HepG2 (cell line): ENCODE measurements around the gene APOL5. TPM values are rescaled to one million over a fixed set of nuclear protein-coding genes. Genes with fewer than 3 reads are reported as not detected.

ENCODE experiments used
- ATAC-seq: fragments of 200-7000 bp; cut with Tn5 transposase; 3 replicates; pipeline ENCODE4 v1.9.1; 2020; ENCODE audit warnings: mild to moderate bottlenecking, moderate library complexity
- BruUV-seq: library from RNA; stranded (reverse); fragments of 400-500 nt; replicated peaks from 2 replicates; lab custom pipeline; 2021; lab: Mats Ljungman, UMichigan
- CTCF ChIA-PET: fragments of 300-600 bp; formaldehyde crosslinking; extraction: SDS; loops from one replicate; lab custom pipeline; 2021; ENCODE audit warnings: low total read pairs, inconsistent platforms, low intra/inter-chr PET ratio; lab: Yijun Ruan, JAX
- POLR2A ChIA-PET: fragments of 350-600 bp; sonication (Branson Sonifier 250); formaldehyde crosslinking; loops from one replicate; lab custom pipeline; 2020; ENCODE audit warnings: antibody characterized with exemption, inconsistent platforms; lab: Yijun Ruan, JAX
- DNase-seq: peaks from one replicate; pipeline ENCODE4 v3.0.0-alpha.2; 2015; ENCODE audit warnings: low spot score
- FAIRE-seq: peaks from 3 replicates; lab custom pipeline; 2011; peaks lifted over from hg19 to GRCh38; lab: Jason Lieb, UNC
- H2AFZ ChIP-seq: one replicate; pipeline ENCODE4 v1.6.1; 2011; ENCODE audit warnings: low read length, inconsistent platforms
- H3K27ac ChIP-seq: fragments of 300-600 bp; 3 replicates; pipeline ENCODE4 v1.8.0; 2011; ENCODE audit warnings: mixed run types, mild to moderate bottlenecking, mixed read lengths, low read length, inconsistent platforms; ENCODE audit not compliant: insufficient read depth; ENCODE audit errors: extremely low read length
- H3K27me3 ChIP-seq, 2 experiments: fragments of 200-600 bp in 1 of 2; 2 replicates in 1 of 2; 3 replicates in 1 of 2; pipeline versions ENCODE4 v1.6.0 to v1.8.0; 2011; ENCODE audit warnings: low read length in 2 of 2, mild to moderate bottlenecking in 2 of 2, moderate library complexity in 2 of 2, inconsistent platforms in 1 of 2; ENCODE audit not compliant: insufficient read depth in 2 of 2, control insufficient read depth in 1 of 2
- H3K36me3 ChIP-seq, 2 experiments: fragments of 200-600 bp in 1 of 2; replicated peaks in 1 of 2; 2 replicates in 1 of 2; 3 replicates in 1 of 2; pipeline versions ENCODE4 v1.5.1 to v1.8.0; 2011; ENCODE audit warnings: low read length in 2 of 2, inconsistent platforms in 1 of 2; ENCODE audit not compliant: insufficient read depth in 2 of 2, control insufficient read depth in 1 of 2
- H3K4me1 ChIP-seq: 2 replicates; pipeline ENCODE4 v1.5.1; 2012; ENCODE audit warnings: low read length, inconsistent platforms; ENCODE audit not compliant: insufficient read depth
- H3K4me2 ChIP-seq: 2 replicates; pipeline ENCODE4 v1.6.0; 2011; ENCODE audit warnings: low read depth, low read length, inconsistent platforms
- H3K4me3 ChIP-seq, 3 experiments: fragments of 200-600 bp in 1 of 3; sonication (generic), shearing (Covaris generic) in 1 of 3; replicated peaks in 1 of 3; 2 replicates each; pipeline ENCODE4 v1.5.1; 2011 to 2016; ENCODE audit warnings: low read length in 3 of 3, inconsistent platforms in 2 of 3, low read depth in 2 of 3, mild to moderate bottlenecking in 2 of 3, control low read depth in 1 of 3, mixed read lengths in 1 of 3; ENCODE audit not compliant: insufficient read depth in 1 of 3
- H3K79me2 ChIP-seq: one replicate; pipeline ENCODE4 v1.6.1; 2011; ENCODE audit warnings: low read length, inconsistent platforms; ENCODE audit not compliant: insufficient read depth
- H3K9ac ChIP-seq: 2 replicates; pipeline ENCODE4 v1.6.0; 2011; ENCODE audit warnings: mild to moderate bottlenecking, low read depth, low read length, inconsistent platforms; ENCODE audit not compliant: insufficient read depth
- H3K9me3 ChIP-seq: 2 replicates; pipeline ENCODE4 v1.5.1; 2012; ENCODE audit warnings: mild to moderate bottlenecking, low read length
- H4K20me1 ChIP-seq: 2 replicates; pipeline ENCODE4 v1.6.0; 2011; ENCODE audit warnings: inconsistent platforms, mild to moderate bottlenecking, low read length, moderate library complexity; ENCODE audit not compliant: insufficient read depth
- GFI1 ChIP-seq: sonication (generic); formaldehyde crosslinking; IDR thresholded peaks from 2 replicates; pipeline ENCODE4 v1.5.0; 2020; ENCODE audit warnings: missing genetic modification reagents, mild to moderate bottlenecking, borderline replicate concordance
- SNAPC2 ChIP-seq: sonication (generic); formaldehyde crosslinking; IDR thresholded peaks from 2 replicates; pipeline ENCODE4 v1.8.1; 2022; ENCODE audit warnings: mild to moderate bottlenecking, missing genetic modification reagents
- ZFP37 ChIP-seq: sonication (generic); formaldehyde crosslinking; IDR thresholded peaks from 2 replicates; pipeline ENCODE4 v1.4.0; 2020; ENCODE audit warnings: missing genetic modification reagents, borderline replicate concordance
- ZNF44 ChIP-seq: sonication (generic); formaldehyde crosslinking; IDR thresholded peaks from 2 replicates; pipeline ENCODE4 v1.5.1; 2020; ENCODE audit warnings: mild to moderate bottlenecking, missing genetic modification reagents
- ZNF7 ChIP-seq: IDR thresholded peaks from 2 replicates; pipeline ENCODE4 v1.6.1; 2016; ENCODE audit warnings: missing biosample characterization, missing genetic modification reagents
- WGBS: methylation state at CpG from one replicate; pipeline ENCODE4 v1.1.6; 2017; ENCODE audit warnings: low lambda C conversion rate; 5-methylcytosine and 5-hydroxymethylcytosine counted together
- in situ Hi-C: cut with HindIII; loops from 2 replicates; pipeline ENCODE4 v1.10.0; 2017; ENCODE audit warnings: low pct_unique_long_range_greater_than_20kb; ENCODE audit not compliant: extremely low pct_ligation_motif_present
- intact Hi-C: fragments of 100-400 bp; cut with micrococcal nuclease; formaldehyde crosslinking; loops from one replicate; pipeline ENCODE4 v1.10.0; 2022; ENCODE audit not compliant: unreplicated experiment
- polyA plus RNA-seq, 8 experiments: library from polyadenylated mRNA; depleted of rRNA in 3 of 8; stranded (reverse) in 7 of 8; unstranded in 1 of 8; fragments of >200 nt; fragmentation: Illumina TruSeq in 4 of 8; extraction: Trizol in 4 of 8; gene quantifications; 2 replicates each; pipeline versions ENCODE4 v1.2.1 to v1.2.3, GENCODE V29; 2011 to 2016; ENCODE audit warnings: low read depth in 4 of 8, missing spikeins in 1 of 8, mixed read lengths in 1 of 8; ENCODE audit not compliant: insufficient read depth in 1 of 8
- total RNA-seq, 5 experiments: library from RNA; depleted of rRNA; stranded (reverse); fragments of >200 nt; fragmentation: Illumina TruSeq; extraction: Trizol; gene quantifications; 2 replicates each; pipeline ENCODE4 v1.2.3, GENCODE V29; 2016; ENCODE audit warnings: low read depth in 1 of 5
- TF ChIP-seq, protein P1 (sequence below): IDR thresholded peaks from 2 replicates; pipeline ENCODE4 v1.6.1; 2016; ENCODE audit warnings: missing compliant biosample characterization, missing genetic modification reagents, borderline replicate concordance
- TF ChIP-seq, protein P2 (sequence below): IDR thresholded peaks from 2 replicates; pipeline ENCODE4 v1.6.1; 2016; ENCODE audit warnings: low read depth, control low read depth

Gene APOL5
- total and polyA plus RNA-seq, 2 of the 13 experiments (the other 11 are each of a cell fraction or from before 2014, with no cell fraction given) = not detected

DNA sequence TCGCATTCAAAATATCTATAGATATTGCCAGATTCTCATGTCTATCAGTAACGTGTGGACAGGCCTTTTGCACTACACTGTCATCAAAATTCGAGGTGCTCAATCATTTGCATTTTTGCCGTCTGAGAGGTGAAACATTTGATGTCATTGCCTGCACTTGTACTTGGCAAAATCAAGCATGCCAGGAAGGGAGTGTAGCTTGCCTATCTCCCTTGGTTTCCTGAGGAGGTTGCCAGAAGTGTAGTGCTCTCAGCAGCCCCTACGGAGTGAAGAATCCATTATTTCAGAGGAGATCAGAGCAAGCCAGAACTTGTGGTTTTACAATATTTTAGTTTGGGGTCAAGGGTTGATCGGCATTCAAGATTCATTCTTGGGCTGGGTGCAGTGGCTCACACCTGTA is 30.2 kb upstream of the APOL5 start:
- Histone ChIP-seq H4K20me1 (no peaks in the 10 kb centered on the region), H3K36me3 (no peaks in the 10 kb centered on the region), H3K27ac (no peak overlapping the region), H3K4me2 (no peak overlapping the region), H3K4me1 (peaks cover 14% of the 10 kb centered on the region), H3K27me3 (peaks cover 0 to 1% of the 10 kb centered on the region in 2 experiments; a peak in 1 of 5 replicates), H3K9me3 (no peaks in the 10 kb centered on the region), H3K9ac (no peak overlapping the region), H2AFZ (no peak overlapping the region), H3K79me2 (no peaks in the 10 kb centered on the region), H3K4me3 (no peak overlapping the region)
- ATAC-seq (no peak), DNase-seq (no peak), FAIRE-seq (no peak)
- in situ Hi-C loops = no loop called here
- CTCF ChIA-PET = no interaction called here
- no TSS peak for BruUV-seq
- WGBS = 50% methylated on average over 6 of the region's 6 CpGs
- POLR2A ChIA-PET = no interaction called here
- TF ChIP-seq ZNF7 (CRISPR knock-in tag) = peak; percentile 61
- TF ChIP-seq, protein P1, sequence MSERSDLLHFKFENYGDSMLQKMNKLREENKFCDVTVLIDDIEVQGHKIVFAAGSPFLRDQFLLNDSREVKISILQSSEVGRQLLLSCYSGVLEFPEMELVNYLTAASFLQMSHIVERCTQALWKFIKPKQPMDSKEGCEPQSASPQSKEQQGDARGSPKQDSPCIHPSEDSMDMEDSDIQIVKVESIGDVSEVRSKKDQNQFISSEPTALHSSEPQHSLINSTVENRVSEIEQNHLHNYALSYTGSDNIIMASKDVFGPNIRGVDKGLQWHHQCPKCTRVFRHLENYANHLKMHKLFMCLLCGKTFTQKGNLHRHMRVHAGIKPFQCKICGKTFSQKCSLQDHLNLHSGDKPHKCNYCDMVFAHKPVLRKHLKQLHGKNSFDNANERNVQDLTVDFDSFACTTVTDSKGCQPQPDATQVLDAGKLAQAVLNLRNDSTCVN (CRISPR knock-in tag) = no peak
- intact Hi-C loops = no loop called here

DNA sequence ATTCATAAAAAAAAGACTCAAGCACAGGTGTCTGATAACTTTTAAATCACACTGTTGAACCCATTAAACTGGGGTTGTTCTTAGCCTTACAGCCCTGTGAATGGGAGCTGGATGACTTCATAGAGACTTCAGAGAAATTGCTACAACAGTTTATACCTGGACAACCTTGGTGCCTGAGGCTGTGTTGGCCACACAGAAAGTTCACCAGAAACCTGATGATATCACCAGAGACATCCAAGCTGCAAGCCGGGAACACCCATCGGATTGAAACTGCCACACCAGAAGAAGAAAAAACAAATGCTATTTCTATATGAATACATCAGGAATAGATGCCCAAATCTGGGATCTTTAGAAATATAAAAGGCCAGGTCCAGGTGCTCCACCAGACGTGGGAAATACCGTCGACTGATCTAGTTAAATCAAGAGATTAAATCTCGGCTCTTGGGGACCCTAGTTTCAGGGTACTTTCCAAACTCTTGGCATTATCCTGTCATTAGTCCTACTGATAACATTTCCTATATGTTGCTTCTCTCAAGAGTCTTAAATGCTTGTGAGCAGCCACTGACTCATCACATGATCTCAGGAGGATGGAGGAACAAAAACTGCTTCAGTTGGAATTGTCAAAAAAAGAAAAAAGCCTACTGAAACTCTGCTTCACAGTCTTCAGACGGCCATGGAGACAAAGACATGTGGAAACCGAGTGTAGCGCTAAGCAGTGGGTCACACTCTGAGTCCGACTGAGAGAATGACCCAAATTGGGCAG is 28.6 kb upstream of the APOL5 start:
- ChIA-PET POLR2A (no interaction called here), CTCF (no interaction called here)
- Histone ChIP-seq H3K4me2 (no peak overlapping the region), H3K27ac (no peak overlapping the region), H2AFZ (no peak overlapping the region), H3K9me3 (no peaks in the 10 kb centered on the region), H3K79me2 (no peaks in the 10 kb centered on the region), H3K36me3 (no peaks in the 10 kb centered on the region), H3K27me3 (peaks cover 0 to 1% of the 10 kb centered on the region in 2 experiments; a peak in 1 of 5 replicates), H3K4me1 (peaks cover 14% of the 10 kb centered on the region), H3K9ac (no peak overlapping the region), H3K4me3 (no peak overlapping the region), H4K20me1 (no peaks in the 10 kb centered on the region)
- FAIRE-seq (no peak), ATAC-seq (no peak), DNase-seq (no peak)
- no TSS peak for BruUV-seq
- in situ Hi-C loops = no loop called here
- 46% methylated on average over 10 of the region's 10 CpGs for WGBS
- intact Hi-C loops = no loop called here
- TF ChIP-seq GFI1 (CRISPR knock-in tag) = no peak
- TF ChIP-seq ZNF44 = no peak
- TF ChIP-seq SNAPC2 (CRISPR knock-in tag) = no peak
- TF ChIP-seq, protein P2, sequence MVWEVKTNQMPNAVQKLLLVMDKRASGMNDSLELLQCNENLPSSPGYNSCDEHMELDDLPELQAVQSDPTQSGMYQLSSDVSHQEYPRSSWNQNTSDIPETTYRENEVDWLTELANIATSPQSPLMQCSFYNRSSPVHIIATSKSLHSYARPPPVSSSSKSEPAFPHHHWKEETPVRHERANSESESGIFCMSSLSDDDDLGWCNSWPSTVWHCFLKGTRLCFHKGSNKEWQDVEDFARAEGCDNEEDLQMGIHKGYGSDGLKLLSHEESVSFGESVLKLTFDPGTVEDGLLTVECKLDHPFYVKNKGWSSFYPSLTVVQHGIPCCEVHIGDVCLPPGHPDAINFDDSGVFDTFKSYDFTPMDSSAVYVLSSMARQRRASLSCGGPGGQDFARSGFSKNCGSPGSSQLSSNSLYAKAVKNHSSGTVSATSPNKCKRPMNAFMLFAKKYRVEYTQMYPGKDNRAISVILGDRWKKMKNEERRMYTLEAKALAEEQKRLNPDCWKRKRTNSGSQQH (CRISPR knock-in tag) = no peak
- no peak for TF ChIP-seq ZFP37 (CRISPR knock-in tag)
